SK-N-MC (cell line): Measurements from ENCODE around the gene TANGO2.
"Not testable (repeated sequence)": the region's sequence is repeated elsewhere in the genome, so short reads cannot be mapped to it uniquely, and the experiment has no call there.

Experiments used
- DNase-seq: peaks from one replicate; pipeline ENCODE4 v3.0.0-alpha.2; 2011; ENCODE audit warnings: low read depth, low spot score
- H3K27ac ChIP-seq: fragments of 200-600 bp; sonication (generic); 2 replicates; pipeline ENCODE4 v1.5.1; 2016; ENCODE audit warnings: mixed run types
- H3K36me3 ChIP-seq: fragments of 200-600 bp; sonication (generic); 2 replicates; pipeline ENCODE4 v1.6.1; 2017; ENCODE audit warnings: antibody characterized with exemption, low read length, mixed read lengths; ENCODE audit not compliant: insufficient read depth
- H3K4me3 ChIP-seq: fragments of 200-600 bp; sonication (generic); 2 replicates; pipeline ENCODE4 v1.5.1; 2016
- H3K9ac ChIP-seq: fragments of 200-600 bp; sonication (generic); 2 replicates; pipeline ENCODE4 v1.8.0; 2017; ENCODE audit warnings: mixed run types, mixed read lengths; ENCODE audit not compliant: insufficient read length
- H3K9me3 ChIP-seq: fragments of 200-600 bp; sonication (generic); 2 replicates; pipeline ENCODE4 v1.6.1; 2017; ENCODE audit warnings: low read depth, mild to moderate bottlenecking, antibody characterized with exemption, low read length, moderate library complexity, mixed read lengths
- EZH2 ChIP-seq: fragments of 200-600 bp; sonication (generic); IDR thresholded peaks from one replicate; pipeline ENCODE4 v1.6.1; 2017; ENCODE audit warnings: antibody characterized with exemption
- FOXP2 ChIP-seq: optimal IDR thresholded peaks from 2 replicates; pipeline ENCODE3; 2011; ENCODE audit warnings: mild to moderate bottlenecking, moderate library complexity; ENCODE audit not compliant: insufficient read depth; ENCODE audit errors: extremely low read length, control extremely low read depth
- POLR2AphosphoS5 ChIP-seq: IDR thresholded peaks from 2 replicates; pipeline ENCODE4 v1.6.1; 2012; ENCODE audit warnings: mild to moderate bottlenecking, low read depth, low read length, borderline replicate concordance

TANGO2 gene

DNA sequence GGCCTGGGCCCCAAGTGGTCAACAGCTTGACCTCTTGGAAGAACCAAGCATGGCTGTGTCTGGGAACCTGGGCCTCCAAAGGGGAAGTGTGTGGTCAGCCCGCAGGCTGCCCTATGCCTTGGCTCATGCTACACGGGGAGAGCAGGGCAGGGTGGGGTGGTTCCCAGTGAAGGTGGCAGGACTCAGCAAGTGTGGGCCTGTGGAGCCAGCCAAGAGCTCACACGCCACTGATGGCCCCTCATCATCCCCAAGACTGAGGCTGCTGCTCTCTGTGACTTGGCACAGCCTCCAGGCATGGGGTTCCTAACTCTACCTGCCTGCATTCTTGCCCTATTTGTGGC, 43.2 kb downstream of the TANGO2 start:
- TF ChIP-seq FOXP2 (no peak), POLR2AphosphoS5 (no peak), EZH2 (no peak)
- Histone ChIP-seq H3K36me3 (no peaks in the 10 kb centered on the region), H3K9ac (no peak overlapping the region), H3K27ac (no peak overlapping the region), H3K4me3 (no peak overlapping the region), H3K9me3 (no peaks in the 10 kb centered on the region)
- no peak for DNase-seq

DNA sequence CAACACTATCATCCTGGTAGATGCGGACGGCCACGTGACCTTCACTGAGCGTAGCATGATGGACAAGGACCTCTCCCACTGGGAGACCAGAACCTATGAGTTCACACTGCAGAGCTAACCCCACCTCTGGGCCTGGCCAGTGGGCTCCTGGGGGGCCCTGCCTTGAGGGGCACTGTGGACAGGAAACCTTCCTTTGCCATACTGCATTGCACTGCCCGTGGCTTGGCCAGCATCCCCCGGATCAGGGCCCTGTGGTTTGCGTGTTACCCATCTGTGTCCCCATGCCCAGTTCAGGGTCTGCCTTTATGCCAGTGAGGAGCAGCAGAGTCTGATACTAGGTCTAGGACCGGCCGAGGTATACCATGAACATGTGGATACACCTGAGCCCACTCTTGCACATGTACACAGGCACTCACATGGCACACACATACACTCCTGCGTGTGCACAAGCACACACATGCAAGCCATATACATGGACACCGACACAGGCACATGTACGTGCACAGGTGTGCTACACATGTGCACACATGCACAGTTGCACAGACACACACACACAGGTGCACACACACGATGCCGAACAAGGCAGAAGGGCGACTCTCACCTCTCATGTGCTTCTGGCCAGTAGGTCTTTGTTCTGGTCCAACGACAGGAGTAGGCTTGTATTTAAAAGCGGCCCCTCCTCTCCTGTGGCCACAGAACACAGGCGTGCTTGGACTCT, 43.8 kb downstream of the TANGO2 start:
- no peaks in the 10 kb centered on the region for H3K9me3 ChIP-seq
- no peak overlapping the region for H3K9ac ChIP-seq
- DNase-seq, result no peak
- H3K36me3 ChIP-seq, result no peaks in the 10 kb centered on the region
- TF ChIP-seq POLR2AphosphoS5 (no peak), FOXP2 (no peak), EZH2 (no peak)
- no peak overlapping the region for H3K27ac ChIP-seq
- no peak overlapping the region for H3K4me3 ChIP-seq

DNA sequence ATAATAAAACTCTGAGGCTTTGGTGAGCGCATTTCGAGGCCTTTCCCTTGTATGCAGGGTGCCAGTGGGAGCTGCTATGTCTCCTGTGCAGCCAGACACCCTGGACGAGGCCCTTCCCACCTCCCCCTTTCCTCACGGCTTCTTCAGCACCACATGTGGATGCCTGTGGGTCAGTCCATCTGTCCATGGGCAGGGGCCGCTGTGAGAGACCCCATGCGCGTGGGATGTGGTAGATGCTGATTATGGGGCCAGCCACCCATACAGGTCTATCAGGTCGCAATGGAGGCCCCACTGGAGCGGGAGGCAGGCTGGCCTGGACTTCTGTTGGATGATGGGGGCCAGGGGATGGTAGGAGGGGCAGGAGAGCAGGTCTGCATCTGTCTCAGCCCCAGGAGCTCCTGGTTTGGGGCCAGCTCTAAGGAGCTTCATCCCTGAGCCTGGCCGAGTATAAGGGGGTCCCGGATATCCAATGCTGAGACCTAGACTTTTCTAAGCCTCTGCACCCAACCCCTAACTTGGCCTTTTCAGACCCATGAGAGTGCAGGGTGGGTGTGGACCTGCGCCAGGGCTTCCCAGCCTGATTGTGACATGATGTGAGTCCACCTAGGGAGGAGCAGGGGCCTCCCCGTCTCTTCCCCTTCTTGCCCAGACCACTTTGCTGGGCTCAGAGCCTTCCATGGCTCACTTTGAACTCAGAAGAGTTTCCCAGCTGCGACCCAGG, 45.1 kb downstream of the TANGO2 start:
- H3K4me3 ChIP-seq, result no peak overlapping the region
- no peak for DNase-seq
- no peak overlapping the region for H3K9ac ChIP-seq
- H3K27ac ChIP-seq, result no peak overlapping the region
- no peaks in the 10 kb centered on the region for H3K9me3 ChIP-seq
- H3K36me3 ChIP-seq, result no peaks in the 10 kb centered on the region
- TF ChIP-seq POLR2AphosphoS5 (no peak), FOXP2 (no peak), EZH2 (no peak)

DNA sequence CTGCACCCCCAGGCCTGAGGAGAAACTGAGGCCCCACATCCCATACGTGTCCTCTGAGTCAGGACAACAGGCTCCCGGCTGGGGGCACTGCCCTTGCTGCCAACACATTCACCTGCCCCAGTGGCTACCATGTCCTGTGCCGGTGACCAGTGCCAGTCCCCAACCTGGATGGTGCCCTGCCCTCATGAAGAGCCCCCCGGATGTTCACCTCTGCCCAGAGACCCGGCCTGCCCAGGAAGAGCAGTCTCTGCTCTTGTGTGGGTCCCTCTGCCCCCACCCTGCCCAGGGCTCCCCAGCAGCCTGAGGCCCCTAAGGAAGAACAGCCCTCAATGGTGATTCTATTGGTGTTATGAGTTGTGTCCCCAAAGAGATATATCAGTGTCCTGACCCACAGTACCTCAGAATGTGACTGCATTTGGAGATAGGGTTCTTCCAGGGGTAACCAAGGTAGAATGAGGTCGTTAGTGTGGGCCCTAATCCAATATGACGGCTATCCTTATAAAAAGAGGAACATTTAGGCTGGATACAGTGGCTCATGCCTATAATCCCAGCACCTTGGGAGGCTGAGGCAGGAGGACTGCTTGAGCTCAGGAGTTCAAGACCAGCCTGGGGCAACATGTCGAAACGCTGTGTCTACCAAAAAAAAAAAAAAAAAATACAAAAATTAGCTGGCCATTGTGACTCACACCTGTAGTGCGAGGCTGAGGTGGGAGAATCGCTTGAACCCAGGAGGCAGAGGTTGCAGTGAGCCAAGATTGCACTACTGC, 45.9 kb downstream of the TANGO2 start:
- DNase-seq, result no peak
- TF ChIP-seq FOXP2 (no peak), POLR2AphosphoS5 (no peak), EZH2 (no peak)
- Histone ChIP-seq H3K9me3 (no peaks in the 10 kb centered on the region), H3K4me3 (no peak overlapping the region), H3K9ac (no peak overlapping the region), H3K36me3 (no peaks in the 10 kb centered on the region), H3K27ac (no peak overlapping the region)

DNA sequence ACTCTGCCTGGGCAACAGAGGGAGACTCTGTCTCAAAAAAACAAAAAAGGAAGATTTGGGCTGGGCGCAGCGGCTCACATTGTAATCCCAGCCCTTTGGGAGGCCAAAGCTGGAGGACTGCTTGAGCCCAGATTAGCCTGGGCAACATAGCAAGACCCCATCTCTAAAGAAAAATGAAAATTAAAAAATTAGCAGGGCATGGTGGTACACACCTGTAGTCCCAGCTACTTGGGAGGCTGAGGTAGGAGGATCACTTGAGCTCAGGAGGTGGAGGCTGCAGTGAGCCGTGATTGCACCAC, 46.4 kb downstream of the TANGO2 start:
- not testable (repeated sequence) for H3K27ac ChIP-seq, H3K36me3 ChIP-seq, H3K9ac ChIP-seq, H3K9me3 ChIP-seq, DNase-seq, H3K4me3 ChIP-seq

DNA sequence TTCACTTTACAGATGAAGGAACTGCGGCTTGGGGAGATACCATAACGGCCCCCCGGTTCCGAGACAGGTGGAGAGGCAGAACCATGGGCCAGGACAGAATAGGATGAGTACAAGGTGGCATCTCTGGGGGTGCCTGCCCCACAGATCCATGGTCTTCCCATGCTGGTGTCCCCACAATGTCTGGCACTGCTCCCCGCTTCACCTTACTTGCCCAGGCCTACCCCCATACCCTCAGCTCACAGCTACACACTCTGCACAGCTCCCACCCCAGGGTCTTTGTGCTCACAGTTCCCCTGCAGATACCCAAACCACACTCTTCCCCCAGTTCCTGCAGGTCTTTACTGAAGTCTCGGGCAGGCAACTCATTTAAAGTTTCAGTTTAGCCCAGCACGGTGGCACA, 47.7 kb downstream of the TANGO2 start:
- H3K4me3 ChIP-seq, result no peak overlapping the region
- TF ChIP-seq POLR2AphosphoS5, result no peak
- no peak for TF ChIP-seq FOXP2
- no peak for TF ChIP-seq EZH2
- no peak overlapping the region for H3K9ac ChIP-seq
- H3K9me3 ChIP-seq, result no peaks in the 10 kb centered on the region
- H3K36me3 ChIP-seq, result no peaks in the 10 kb centered on the region
- no peak for DNase-seq
- no peak overlapping the region for H3K27ac ChIP-seq

DNA sequence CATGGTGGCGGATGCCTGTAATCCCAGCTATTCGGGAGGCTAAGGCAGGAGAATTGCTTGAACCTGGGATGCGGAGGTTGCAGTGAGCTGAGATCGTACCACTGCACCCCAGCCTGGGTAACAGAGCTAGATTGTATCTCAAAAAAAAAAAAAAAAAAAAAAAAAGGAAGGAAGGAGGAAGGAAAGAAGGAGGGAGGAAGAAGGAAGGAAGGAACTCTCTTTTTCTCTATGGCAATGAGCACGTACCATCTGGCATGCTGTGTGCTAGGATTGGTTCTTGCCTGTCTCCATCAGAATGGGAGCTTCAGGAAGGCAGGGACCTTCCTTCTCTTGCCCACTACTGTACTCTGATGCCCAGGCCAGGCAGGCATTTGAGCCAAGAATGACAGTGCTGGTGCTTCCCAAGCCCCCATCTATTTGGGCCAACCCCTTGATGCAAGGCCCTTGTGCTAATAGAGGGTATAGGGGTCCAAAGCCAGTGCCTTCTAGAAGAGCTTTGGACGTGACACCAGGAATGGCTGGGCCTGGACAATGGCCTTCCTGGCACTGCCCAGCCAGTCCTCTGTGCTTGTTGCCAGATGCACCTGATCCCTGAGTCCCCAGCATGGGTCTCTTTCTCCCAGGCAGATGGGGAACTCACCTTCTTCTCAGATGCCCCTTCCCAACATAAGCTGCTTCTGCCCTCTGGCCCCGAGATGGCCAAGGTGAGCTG, 48.6 kb downstream of the TANGO2 start:
- no peak overlapping the region for H3K9ac ChIP-seq
- no peaks in the 10 kb centered on the region for H3K36me3 ChIP-seq
- H3K9me3 ChIP-seq, result no peaks in the 10 kb centered on the region
- no peak overlapping the region for H3K4me3 ChIP-seq
- TF ChIP-seq EZH2 (no peak), FOXP2 (no peak), POLR2AphosphoS5 (no peak)
- DNase-seq, result no peak
- no peak overlapping the region for H3K27ac ChIP-seq

DNA sequence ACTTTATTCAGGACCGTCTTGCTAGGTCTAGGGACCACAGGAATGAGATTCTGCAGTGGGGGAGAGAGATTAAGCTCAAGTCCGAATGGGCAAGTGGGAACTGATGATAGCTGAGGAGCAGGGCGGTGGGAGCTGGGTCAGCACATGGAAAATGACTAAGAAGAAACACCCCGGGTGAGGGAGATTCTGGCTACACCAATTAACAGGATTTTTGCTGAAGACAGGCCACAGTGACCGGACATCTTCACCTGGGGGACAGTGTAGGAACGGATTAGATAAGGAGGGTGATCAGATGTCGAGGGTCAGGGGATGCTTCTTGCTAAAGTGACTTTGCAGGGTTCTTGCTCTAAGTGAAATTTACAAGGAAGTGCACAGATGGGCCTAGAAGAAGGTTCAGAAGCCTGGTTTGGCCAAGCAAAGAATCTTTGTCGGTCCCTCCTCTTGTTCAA, 50.6 kb downstream of the TANGO2 start:
- no peaks in the 10 kb centered on the region for H3K9me3 ChIP-seq
- H3K27ac ChIP-seq, result no peak overlapping the region
- TF ChIP-seq FOXP2 (no peak), EZH2 (no peak), POLR2AphosphoS5 (no peak)
- H3K36me3 ChIP-seq, result no peaks in the 10 kb centered on the region
- no peak overlapping the region for H3K4me3 ChIP-seq
- no peak overlapping the region for H3K9ac ChIP-seq
- no peak for DNase-seq
